K562 (cell line): ENCODE results near the gene DHPS. TPM values are rescaled to one million over a fixed set of nuclear protein-coding genes. Genes with fewer than 3 reads are reported as not detected.
A peak's percentile ranks its signal among the peaks of the same experiment; 100 is the strongest.

ENCODE experiments used
- CREM ChIP-seq: IDR thresholded peaks from 2 replicates; pipeline ENCODE4 v1.6.1; 2014; ENCODE audit warnings: antibody characterized with exemption, low read depth
- CUX1 ChIP-seq: fragments of 200-800 bp; sonication (Bioruptor generic); IDR thresholded peaks from 2 replicates; pipeline ENCODE4 v1.6.1; 2016; ENCODE audit warnings: missing genetic modification characterization, missing compliant biosample characterization
- FOXJ2 ChIP-seq: fragments of 200-800 bp; sonication (Bioruptor generic); IDR thresholded peaks from 2 replicates; pipeline ENCODE4 v1.6.1; 2016; ENCODE audit warnings: missing genetic modification characterization, missing compliant biosample characterization
- FOXK2 ChIP-seq, 2 experiments: fragments of 450-650 bp; IDR thresholded peaks in 1 of 2; conservative IDR thresholded peaks in 1 of 2; 2 replicates each; pipeline ENCODE4 v1.6.1; 2016; ENCODE audit warnings: low read depth in 2 of 2, mild to moderate bottlenecking in 1 of 2
- HIVEP1 ChIP-seq: fragments of 250-450 bp; sonication (Bioruptor Pico); IDR thresholded peaks from 2 replicates; pipeline ENCODE4 v1.4.0; 2020; ENCODE audit warnings: mild to moderate bottlenecking
- IRF2 ChIP-seq: sonication (generic); formaldehyde crosslinking; IDR thresholded peaks from 2 replicates; pipeline ENCODE4 v1.8.1; 2022; ENCODE audit warnings: mild to moderate bottlenecking, missing genetic modification reagents
- KHSRP ChIP-seq: fragments of 450-650 bp; IDR thresholded peaks from 2 replicates; pipeline ENCODE4 v1.6.1; 2017
- NCOA6 ChIP-seq: fragments of 450-650 bp; IDR thresholded peaks from 2 replicates; pipeline ENCODE4 v1.6.1; 2017; ENCODE audit warnings: mild to moderate bottlenecking
- NFYB ChIP-seq: IDR thresholded peaks from 2 replicates; pipeline ENCODE4 v1.6.1; 2011; ENCODE audit warnings: mild to moderate bottlenecking, moderate library complexity; ENCODE audit not compliant: insufficient read length; ENCODE audit errors: extremely low read depth
- RAD21 ChIP-seq, 2 experiments: fragments of 250-450 bp in 1 of 2; fragments of 450-650 bp in 1 of 2; sonication (Bioruptor Pico) in 1 of 2; formaldehyde crosslinking in 1 of 2; IDR thresholded peaks in 1 of 2; conservative IDR thresholded peaks in 1 of 2; 2 replicates each; pipeline versions ENCODE4 v1.4.0 to v1.8.0; 2020 to 2022; ENCODE audit warnings: mild to moderate bottlenecking in 2 of 2, moderate library complexity in 1 of 2
- RBM25 ChIP-seq: fragments of 200-400 bp; formaldehyde crosslinking; IDR thresholded peaks from 2 replicates; pipeline ENCODE4 v1.6.1; 2018; ENCODE audit warnings: low read length, low read depth, moderate library complexity; ENCODE audit not compliant: severe bottlenecking
- RFX1 ChIP-seq: fragments of 450-650 bp; IDR thresholded peaks from 2 replicates; pipeline ENCODE4 v1.6.1; 2016; ENCODE audit warnings: mild to moderate bottlenecking, moderate library complexity
- TAF7 ChIP-seq: fragments of 450-650 bp; IDR thresholded peaks from 2 replicates; pipeline ENCODE4 v1.6.1; 2016; ENCODE audit warnings: missing genetic modification characterization, missing compliant biosample characterization
- ZNF224 ChIP-seq: sonication (generic); formaldehyde crosslinking; IDR thresholded peaks from 2 replicates; pipeline ENCODE4 v1.8.0; 2022; ENCODE audit warnings: mild to moderate bottlenecking, missing genetic modification reagents
- ZNF75A ChIP-seq: fragments of 450-650 bp; formaldehyde crosslinking; IDR thresholded peaks from 2 replicates; pipeline ENCODE4 v1.4.0; 2020; ENCODE audit warnings: mild to moderate bottlenecking
- polyA plus RNA-seq, 8 experiments: library from polyadenylated mRNA; depleted of rRNA in 4 of 8; stranded (reverse) in 5 of 8; unstranded in 3 of 8; fragments of >200 nt; fragmentation: Nextera tagmentation in 2 of 8; fragmentation: Illumina TruSeq in 1 of 8; extraction: Ambion mirVana in 2 of 8; extraction: Trizol in 1 of 8; gene quantifications; 2 replicates each; pipeline versions ENCODE4 v1.2.1 to v1.2.3, GENCODE V29; 2011 to 2014; ENCODE audit warnings: inconsistent platforms in 1 of 8, missing spikeins in 1 of 8
- total RNA-seq, 7 experiments: library from RNA; depleted of rRNA in 6 of 7; stranded (reverse); fragments of >200 nt in 6 of 7; fragmentation: Illumina TruSeq in 2 of 7; extraction: Trizol in 2 of 7; gene quantifications; 2 replicates each; pipeline versions ENCODE4 v1.2.1 to v1.2.3, GENCODE V29; 2011 to 2021; ENCODE audit warnings: low replicate concordance in 1 of 7
- TF ChIP-seq, protein P1 (sequence below): fragments of 250-450 bp; sonication (Bioruptor Pico); IDR thresholded peaks from 2 replicates; pipeline ENCODE4 v1.5.0; 2022; ENCODE audit warnings: mild to moderate bottlenecking
- TF ChIP-seq, protein P2 (sequence below): fragments of 250-450 bp; sonication (Bioruptor Pico); IDR thresholded peaks from 2 replicates; pipeline ENCODE4 v1.5.0; 2021

Gene DHPS
- total and polyA plus RNA-seq, 9 of the 15 experiments (the other 6 are each of a cell fraction or from before 2014, with no cell fraction given) = 47.1 to 110 (median 79.9) TPM

DNA sequence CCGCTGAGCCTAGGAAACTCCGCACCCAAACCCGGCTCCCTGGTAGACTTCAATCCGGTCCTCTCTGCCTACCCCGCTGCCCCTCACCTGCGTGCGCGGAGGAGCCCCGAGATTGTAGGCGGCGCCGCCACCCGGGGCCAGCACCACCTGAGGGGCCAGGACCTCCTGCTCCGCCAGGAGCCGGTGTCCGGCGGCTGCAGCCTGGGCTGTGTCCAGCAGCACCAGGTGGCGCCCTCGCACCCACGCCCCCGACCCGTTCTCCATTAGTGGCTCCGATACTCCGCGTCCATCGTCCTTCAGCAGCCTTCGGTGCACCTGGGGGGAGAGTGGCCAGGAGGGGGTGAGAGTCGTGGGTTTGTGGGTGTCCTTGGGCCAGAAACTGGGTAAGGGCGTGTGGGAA, 33.6 kb downstream of the DHPS start (continued):
- no peak for TF ChIP-seq CUX1 (CRISPR knock-in tag)
- TF ChIP-seq NCOA6 = no peak
- no peak for TF ChIP-seq KHSRP
- TF ChIP-seq HIVEP1 (CRISPR knock-in tag) = no peak
- TF ChIP-seq TAF7 (tag) = no peak
- no peak for TF ChIP-seq ZNF224
- no peak for TF ChIP-seq CREM
- TF ChIP-seq RFX1 = no peak
- no peak for TF ChIP-seq RBM25
- no peak for TF ChIP-seq FOXJ2 (tag)
- TF ChIP-seq, protein P1, sequence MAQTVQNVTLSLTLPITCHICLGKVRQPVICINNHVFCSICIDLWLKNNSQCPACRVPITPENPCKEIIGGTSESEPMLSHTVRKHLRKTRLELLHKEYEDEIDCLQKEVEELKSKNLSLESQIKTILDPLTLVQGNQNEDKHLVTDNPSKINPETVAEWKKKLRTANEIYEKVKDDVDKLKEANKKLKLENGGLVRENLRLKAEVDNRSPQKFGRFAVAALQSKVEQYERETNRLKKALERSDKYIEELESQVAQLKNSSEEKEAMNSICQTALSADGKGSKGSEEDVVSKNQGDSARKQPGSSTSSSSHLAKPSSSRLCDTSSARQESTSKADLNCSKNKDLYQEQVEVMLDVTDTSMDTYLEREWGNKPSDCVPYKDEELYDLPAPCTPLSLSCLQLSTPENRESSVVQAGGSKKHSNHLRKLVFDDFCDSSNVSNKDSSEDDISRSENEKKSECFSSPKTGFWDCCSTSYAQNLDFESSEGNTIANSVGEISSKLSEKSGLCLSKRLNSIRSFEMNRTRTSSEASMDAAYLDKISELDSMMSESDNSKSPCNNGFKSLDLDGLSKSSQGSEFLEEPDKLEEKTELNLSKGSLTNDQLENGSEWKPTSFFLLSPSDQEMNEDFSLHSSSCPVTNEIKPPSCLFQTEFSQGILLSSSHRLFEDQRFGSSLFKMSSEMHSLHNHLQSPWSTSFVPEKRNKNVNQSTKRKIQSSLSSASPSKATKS = no peak
- no peak for TF ChIP-seq ZNF75A (CRISPR knock-in tag)
- peak in 1 of 2 experiments; percentile 27; a peak in 2 of 4 replicates for TF ChIP-seq RAD21 (CRISPR knock-in tag; conservative IDR thresholded peaks at IDR 0.05 in 1 of 2, IDR thresholded peaks at IDR 0.05 in 1 of 2)
- TF ChIP-seq NFYB = no peak
- TF ChIP-seq, protein P2, sequence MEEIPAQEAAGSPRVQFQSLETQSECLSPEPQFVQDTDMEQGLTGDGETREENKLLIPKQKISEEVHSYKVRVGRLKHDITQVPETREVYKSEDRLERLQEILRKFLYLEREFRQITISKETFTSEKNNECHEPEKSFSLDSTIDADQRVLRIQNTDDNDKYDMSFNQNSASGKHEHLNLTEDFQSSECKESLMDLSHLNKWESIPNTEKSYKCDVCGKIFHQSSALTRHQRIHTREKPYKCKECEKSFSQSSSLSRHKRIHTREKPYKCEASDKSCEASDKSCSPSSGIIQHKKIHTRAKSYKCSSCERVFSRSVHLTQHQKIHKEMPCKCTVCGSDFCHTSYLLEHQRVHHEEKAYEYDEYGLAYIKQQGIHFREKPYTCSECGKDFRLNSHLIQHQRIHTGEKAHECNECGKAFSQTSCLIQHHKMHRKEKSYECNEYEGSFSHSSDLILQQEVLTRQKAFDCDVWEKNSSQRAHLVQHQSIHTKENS (CRISPR knock-in tag) = no peak
- TF ChIP-seq IRF2 (CRISPR knock-in tag) = no peak
- no peak for TF ChIP-seq FOXK2 (conservative IDR thresholded peaks at IDR 0.05 in 1 of 2, IDR thresholded peaks at IDR 0.05 in 1 of 2; ENCODE audit: low read depth in 2 of 2)
